Uterus (tissue), 4 donors: ENCODE measurements around the gene TMEM184B. TPM values are rescaled to one million over a fixed set of nuclear protein-coding genes. Genes with fewer than 3 reads are reported as not detected.

Experiments used
- DNase-seq, 2 donors: peaks; one replicate each; pipeline ENCODE4 v3.0.0-alpha.2; 2019 to 2020
- H3K27ac ChIP-seq, 2 donors: fragments of 200-600 bp; sonication (generic); 1 replicate in 1 of 2; 2 replicates in 1 of 2; pipeline ENCODE4 v1.5.1; 2016 to 2018
- H3K27me3 ChIP-seq, 2 donors: fragments of 200-600 bp; sonication (generic); one replicate each; pipeline ENCODE4 v1.5.1; 2018 to 2019; ENCODE audit warnings: control low read depth in 1 of 2
- H3K36me3 ChIP-seq, 2 donors: fragments of 200-600 bp; sonication (generic); one replicate each; pipeline ENCODE4 v1.5.1; 2019; ENCODE audit warnings: control low read depth in 1 of 2
- H3K4me1 ChIP-seq, 2 donors: fragments of 200-600 bp; sonication (generic); one replicate each; pipeline ENCODE4 v1.5.1; 2018 to 2019; ENCODE audit warnings: control low read depth in 1 of 2
- H3K4me3 ChIP-seq, 2 donors: fragments of 200-600 bp; sonication (generic); 1 replicate in 1 of 2; 2 replicates in 1 of 2; pipeline ENCODE4 v1.5.1; 2018 to 2019; ENCODE audit warnings: mild to moderate bottlenecking in 1 of 2
- H3K9me3 ChIP-seq, 2 donors: fragments of 200-600 bp; sonication (generic); one replicate each; pipeline ENCODE4 v1.5.1; 2019; ENCODE audit warnings: control low read depth in 1 of 2
- POLR2A ChIP-seq, 2 donors: fragments of 450-650 bp; IDR thresholded peaks; one replicate each; pipeline ENCODE4 v1.6.1; 2016; ENCODE audit warnings: antibody characterized with exemption in 2 of 2, mild to moderate bottlenecking in 1 of 2, moderate library complexity in 1 of 2
- intact Hi-C: fragments of 100-400 bp; cut with DNase I; formaldehyde crosslinking; loops from one replicate; pipeline ENCODE4 v1.15.1; 2023; ENCODE audit warnings: low total_unique reads
- total RNA-seq, 4 donors: library from RNA; depleted of rRNA in 3 of 4; stranded (reverse); fragments of >200 nt in 3 of 4; gene quantifications; one replicate each; pipeline versions ENCODE4 v1.1.0 to v1.2.4, GENCODE V29; 2014 to 2023
- TF ChIP-seq, protein P1 (sequence below), 4 experiments: fragments of 200-600 bp in 2 of 4; fragments of 450-650 bp in 2 of 4; sonication (generic) in 2 of 4; IDR thresholded peaks; one replicate each; pipeline ENCODE4 v1.5.1; 2016 to 2019; ENCODE audit warnings: antibody characterized with exemption in 4 of 4, mild to moderate bottlenecking in 2 of 4, moderate library complexity in 1 of 4
- donor health status: DM: yes; HTN: yes; CAD: no.

The TMEM184B gene
- total RNA-seq, 4 donors from 2014 or later, result 31.7 to 70.4 (median 50.7) TPM

DNA sequence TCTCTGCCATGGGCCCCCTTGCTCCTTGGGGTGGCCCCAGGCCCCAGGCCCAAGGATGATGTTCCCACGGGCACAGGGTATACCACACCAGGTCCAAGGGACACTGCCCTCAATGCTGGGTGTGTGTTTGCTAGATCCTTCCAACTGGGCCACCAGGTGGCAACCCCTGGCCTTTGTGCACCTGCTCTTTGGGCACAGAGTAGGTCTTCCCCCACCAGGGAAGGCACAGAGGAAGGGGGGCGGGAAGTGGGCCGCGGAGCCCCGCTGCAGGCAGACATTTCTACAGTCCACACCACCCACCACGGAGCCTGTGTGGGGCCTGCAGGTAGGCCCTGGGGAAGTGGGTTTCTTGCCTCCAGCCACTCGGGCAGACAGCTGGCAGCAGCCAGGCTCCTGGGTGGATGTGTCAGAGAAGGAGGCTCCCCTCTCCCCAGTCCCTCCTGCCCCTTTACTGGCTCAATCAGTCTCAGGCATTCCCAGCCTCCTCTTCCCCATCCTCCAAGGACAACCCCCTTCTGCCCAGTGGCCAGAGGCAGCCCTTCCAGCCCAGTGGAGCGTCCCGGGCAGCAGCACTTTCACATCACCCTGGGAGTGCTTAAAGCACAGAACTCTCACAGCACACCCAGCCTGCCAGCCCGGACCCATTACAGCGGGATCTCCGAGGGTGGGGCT, 49.4 kb downstream of the TMEM184B start:
- H3K27me3 ChIP-seq, result no peaks in the 10 kb centered on the region
- TF ChIP-seq POLR2A (IDR thresholded peaks at IDR 0.05), result no peak
- TF ChIP-seq, protein P1, sequence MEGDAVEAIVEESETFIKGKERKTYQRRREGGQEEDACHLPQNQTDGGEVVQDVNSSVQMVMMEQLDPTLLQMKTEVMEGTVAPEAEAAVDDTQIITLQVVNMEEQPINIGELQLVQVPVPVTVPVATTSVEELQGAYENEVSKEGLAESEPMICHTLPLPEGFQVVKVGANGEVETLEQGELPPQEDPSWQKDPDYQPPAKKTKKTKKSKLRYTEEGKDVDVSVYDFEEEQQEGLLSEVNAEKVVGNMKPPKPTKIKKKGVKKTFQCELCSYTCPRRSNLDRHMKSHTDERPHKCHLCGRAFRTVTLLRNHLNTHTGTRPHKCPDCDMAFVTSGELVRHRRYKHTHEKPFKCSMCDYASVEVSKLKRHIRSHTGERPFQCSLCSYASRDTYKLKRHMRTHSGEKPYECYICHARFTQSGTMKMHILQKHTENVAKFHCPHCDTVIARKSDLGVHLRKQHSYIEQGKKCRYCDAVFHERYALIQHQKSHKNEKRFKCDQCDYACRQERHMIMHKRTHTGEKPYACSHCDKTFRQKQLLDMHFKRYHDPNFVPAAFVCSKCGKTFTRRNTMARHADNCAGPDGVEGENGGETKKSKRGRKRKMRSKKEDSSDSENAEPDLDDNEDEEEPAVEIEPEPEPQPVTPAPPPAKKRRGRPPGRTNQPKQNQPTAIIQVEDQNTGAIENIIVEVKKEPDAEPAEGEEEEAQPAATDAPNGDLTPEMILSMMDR (IDR thresholded peaks at IDR 0.05), result no peak
- no peak overlapping the region for H3K4me3 ChIP-seq
- intact Hi-C loops, result loop anchor here (10.0 kb wide), 1 partner anchor 99 kb away; no protein-coding TSS in a partner anchor
- DNase-seq, result no peak
- no peaks in the 10 kb centered on the region for H3K9me3 ChIP-seq
- peaks cover 0 to 14% of the 10 kb centered on the region in 2 donors for H3K4me1 ChIP-seq
- H3K36me3 ChIP-seq, result no peaks in the 10 kb centered on the region
- H3K27ac ChIP-seq, result no peak overlapping the region

GRCh38 chr22:38222797-38223119, 50.1 kb downstream of the TMEM184B start:
- Histone ChIP-seq H3K27me3 (no peaks in the 10 kb centered on the region), H3K36me3 (no peaks in the 10 kb centered on the region), H3K4me3 (no peak overlapping the region), H3K4me1 (peaks cover 0 to 20% of the 10 kb centered on the region in 2 donors), H3K27ac (no peak overlapping the region), H3K9me3 (no peaks in the 10 kb centered on the region)
- no peak for DNase-seq
- intact Hi-C loops, result loop anchor here (10.0 kb wide), 1 partner anchor 98 kb away; no protein-coding TSS in a partner anchor
- TF ChIP-seq, protein P1 (IDR thresholded peaks at IDR 0.05), result no peak
- no peak for TF ChIP-seq POLR2A (IDR thresholded peaks at IDR 0.05)

DNA sequence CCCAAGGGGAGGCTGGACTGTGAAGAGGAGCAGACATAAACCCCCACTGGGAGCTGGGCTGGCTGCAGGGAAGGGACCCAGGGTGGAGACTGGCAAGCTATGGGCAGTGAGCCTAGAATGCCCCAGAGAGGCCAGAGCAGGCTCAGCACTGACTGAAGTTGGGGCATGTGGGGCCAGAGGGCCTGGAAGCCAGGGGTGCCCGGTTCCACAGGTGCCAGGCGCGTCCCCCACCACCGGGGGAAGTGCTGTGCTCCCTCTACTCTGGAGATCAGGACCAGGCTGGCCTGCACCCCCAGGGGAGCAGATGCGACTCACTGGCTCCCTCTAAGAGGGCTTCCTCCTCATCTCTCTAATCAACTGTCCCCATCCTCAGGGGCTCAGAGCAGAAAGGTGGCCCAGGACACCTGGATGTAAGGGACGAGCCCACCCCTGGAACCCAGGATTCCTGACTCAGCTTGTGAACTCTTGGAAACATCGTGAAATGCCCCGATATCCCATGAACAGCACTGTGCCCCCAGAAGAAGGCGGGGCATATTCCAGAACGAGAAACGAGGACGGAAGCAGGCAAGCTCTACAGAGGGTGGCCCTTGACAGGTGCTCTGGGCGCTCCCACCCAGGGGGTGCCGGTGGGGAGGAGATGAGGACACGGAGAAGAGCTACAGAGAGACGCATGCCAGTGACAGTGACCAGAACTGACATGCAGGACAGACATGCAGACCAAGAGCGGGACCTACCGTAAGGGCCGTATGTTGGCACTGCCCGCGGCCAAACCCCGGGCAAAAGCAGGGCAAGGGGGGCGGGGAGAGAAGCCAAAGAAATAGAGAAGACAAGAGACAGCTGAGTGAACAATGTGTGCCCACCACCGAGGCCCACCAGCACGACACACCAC, 50.7 kb downstream of the TMEM184B start:
- no peak for DNase-seq
- Histone ChIP-seq H3K4me1 (peaks cover 0 to 21% of the 10 kb centered on the region in 2 donors), H3K36me3 (no peaks in the 10 kb centered on the region), H3K27me3 (no peaks in the 10 kb centered on the region), H3K4me3 (no peak overlapping the region), H3K27ac (no peak overlapping the region), H3K9me3 (no peaks in the 10 kb centered on the region)
- TF ChIP-seq POLR2A (IDR thresholded peaks at IDR 0.05), result no peak
- TF ChIP-seq, protein P1 (IDR thresholded peaks at IDR 0.05), result no peak
- intact Hi-C loops, result loop anchor here (10.0 kb wide), 1 partner anchor 97 kb away; no protein-coding TSS in a partner anchor

DNA sequence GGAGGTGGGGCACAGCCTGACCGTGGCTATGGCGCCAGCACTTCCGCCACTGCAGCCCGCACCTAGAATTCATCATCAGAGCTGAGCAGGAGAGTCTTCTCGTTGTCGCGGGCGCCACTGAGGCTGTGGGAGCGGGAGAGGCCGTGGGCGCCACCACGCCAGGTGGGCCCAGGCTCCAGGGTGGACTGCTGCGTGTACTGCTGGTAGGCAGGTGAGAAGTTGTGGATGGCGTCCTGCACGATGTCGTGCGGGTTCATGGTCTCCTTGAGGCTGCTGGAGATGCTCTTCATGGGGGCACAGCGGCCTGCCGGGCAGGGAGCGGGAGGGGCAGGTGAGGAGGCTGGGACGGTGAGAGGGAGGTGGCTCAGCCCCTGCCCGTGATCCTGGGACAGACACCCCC, 51.4 kb downstream of the TMEM184B start:
- intact Hi-C loops, result loop anchor here (10.0 kb wide), 1 partner anchor 97 kb away; no protein-coding TSS in a partner anchor
- Histone ChIP-seq H3K27me3 (no peaks in the 10 kb centered on the region), H3K4me3 (no peak overlapping the region), H3K9me3 (no peaks in the 10 kb centered on the region), H3K4me1 (peaks cover 0 to 21% of the 10 kb centered on the region in 2 donors), H3K27ac (no peak overlapping the region), H3K36me3 (no peaks in the 10 kb centered on the region)
- no peak for DNase-seq
- no peak for TF ChIP-seq POLR2A (IDR thresholded peaks at IDR 0.05)
- TF ChIP-seq, protein P1 (IDR thresholded peaks at IDR 0.05), result no peak
